ENCODE data around the gene TXNDC9.
"Not testable (repeated sequence)": the region's sequence is repeated elsewhere in the genome, so short reads cannot be mapped to it uniquely, and the experiment has no call there.

Gene TXNDC9

GRCh38 chr2:99325384-99325783, 10.7 kb downstream of the TXNDC9 start:
- no peak for TF ChIP-seq CTCF (IDR thresholded peaks at IDR 0.05; ENCODE audit: extremely low read depth, insufficient read depth, missing control alignments)
- no peak for DNase-seq (ENCODE audit: low spot score)
- in situ Hi-C loops (cut with MboI; ENCODE audit: low pct_unique_long_range_greater_than_20kb, low sequenced_read_pairs, unreplicated experiment) = no loop called here

GRCh38 chr2:99317873-99318200, 18.3 kb downstream of the TXNDC9 start:
- DNase-seq (ENCODE audit: low spot score); in situ Hi-C loops (cut with MboI; ENCODE audit: low pct_unique_long_range_greater_than_20kb, low sequenced_read_pairs, unreplicated experiment): not testable (repeated sequence)

GRCh38 chr2:99317161-99317872, 18.8 kb downstream of the TXNDC9 start:
- in situ Hi-C loops (cut with MboI; ENCODE audit: low pct_unique_long_range_greater_than_20kb, low sequenced_read_pairs, unreplicated experiment) = no loop called here
- no peak for DNase-seq (ENCODE audit: low spot score)
- TF ChIP-seq CTCF (IDR thresholded peaks at IDR 0.05; ENCODE audit: extremely low read depth, insufficient read depth, missing control alignments) = no peak

DNA sequence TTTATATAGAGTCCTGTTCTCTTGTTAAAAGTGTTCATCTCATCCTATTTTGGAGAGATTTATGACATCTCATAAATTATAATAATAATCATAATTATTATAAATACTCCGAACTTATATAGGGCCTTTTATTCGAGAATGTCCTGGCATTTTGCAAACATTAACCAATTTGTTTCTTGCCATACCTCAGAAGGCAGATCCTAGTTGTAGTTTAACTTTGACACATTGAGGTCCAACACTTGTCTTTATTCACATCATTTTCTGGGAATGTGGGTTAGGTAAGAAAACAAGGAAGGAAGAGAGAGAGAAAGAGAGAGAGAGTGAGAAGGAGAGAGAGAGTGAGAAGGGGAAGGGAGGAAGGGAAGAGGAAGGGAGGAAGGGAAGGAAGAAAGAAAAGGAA, 35.0 kb downstream of the TXNDC9 start, which contains the start of gene LYG1:
LYG1 (minus strand) TSS at position 101 of the 400 bp plus-strand sequence. CDS start 5,527 bp downstream, outside the sequence.
- DNase-seq (ENCODE audit: low spot score); in situ Hi-C loops (cut with MboI; ENCODE audit: low pct_unique_long_range_greater_than_20kb, low sequenced_read_pairs, unreplicated experiment): not testable (repeated sequence)

- in situ Hi-C loops (cut with MboI; ENCODE audit: low pct_unique_long_range_greater_than_20kb, low sequenced_read_pairs, unreplicated experiment) = no loop called here
- no peak for DNase-seq (ENCODE audit: low spot score)
- TF ChIP-seq CTCF (IDR thresholded peaks at IDR 0.05; ENCODE audit: extremely low read depth, insufficient read depth, missing control alignments) = no peak
Measured at GRCh38 chr2:99299580-99299979, 36.6 kb downstream of the TXNDC9 start.

DNA sequence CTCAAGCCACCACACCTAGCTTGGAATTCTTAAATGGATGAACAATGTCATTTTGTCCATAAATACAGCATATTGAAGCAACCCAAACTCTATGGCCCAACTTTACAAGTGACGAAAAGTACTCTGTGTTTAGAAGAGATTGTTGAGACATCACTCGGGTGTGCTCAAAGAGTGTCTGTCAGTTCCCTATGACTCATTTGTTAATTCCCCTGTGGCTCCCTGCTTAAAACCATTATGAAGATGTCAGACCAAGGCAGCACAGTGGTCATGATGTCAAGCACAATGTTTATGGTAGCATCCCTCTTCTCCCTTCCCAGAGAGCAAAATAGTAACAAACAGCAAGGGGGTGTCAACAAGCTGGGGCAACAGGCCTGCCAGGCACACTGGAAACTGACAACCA, 38.1 kb downstream of the TXNDC9 start:
- DNase-seq (ENCODE audit: low spot score) = no peak
- no peak for TF ChIP-seq CTCF (IDR thresholded peaks at IDR 0.05; ENCODE audit: extremely low read depth, insufficient read depth, missing control alignments)
- in situ Hi-C loops (cut with MboI; ENCODE audit: low pct_unique_long_range_greater_than_20kb, low sequenced_read_pairs, unreplicated experiment) = no loop called here

DNA sequence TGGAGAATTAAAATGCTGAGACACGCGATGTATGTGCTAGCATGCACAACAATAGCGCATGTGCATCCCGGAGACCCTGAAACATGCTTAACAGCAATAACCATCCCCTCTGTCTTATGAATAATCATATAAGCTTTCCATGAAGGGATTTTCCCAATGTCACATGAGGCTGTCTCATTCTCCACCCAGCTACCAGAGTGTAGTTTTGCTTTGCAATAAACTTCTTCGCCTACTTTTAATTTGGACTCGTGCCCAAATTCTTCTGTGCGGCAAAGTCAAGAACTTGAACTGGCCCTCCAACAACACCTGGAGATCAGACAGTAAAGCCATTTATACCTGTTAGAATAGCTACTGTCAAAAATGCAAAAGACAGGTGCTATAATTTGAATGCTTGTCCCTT, 50.6 kb downstream of the TXNDC9 start:
- DNase-seq (ENCODE audit: low spot score) = no peak
- in situ Hi-C loops (cut with MboI; ENCODE audit: low pct_unique_long_range_greater_than_20kb, low sequenced_read_pairs, unreplicated experiment) = no loop called here
- no peak for TF ChIP-seq CTCF (IDR thresholded peaks at IDR 0.05; ENCODE audit: extremely low read depth, insufficient read depth, missing control alignments)
